GM10266 (cell line): ENCODE data around the gene MUC3A.
"Not testable (repeated sequence)": the region's sequence is repeated elsewhere in the genome, so short reads cannot be mapped to it uniquely, and the experiment has no call there.

ENCODE experiments used
- DNase-seq: peaks from one replicate; pipeline ENCODE4 v3.0.0; 2012; ENCODE audit errors: extremely low spot score
- TF ChIP-seq, protein P1 (sequence below): IDR thresholded peaks from 2 replicates; pipeline ENCODE4 v1.5.1; 2012; ENCODE audit warnings: mild to moderate bottlenecking, low read depth; ENCODE audit not compliant: control insufficient read depth, insufficient read depth; ENCODE audit errors: missing control alignments

The MUC3A gene

GRCh38 chr7:100914208-100914878, 35.0 kb upstream of the MUC3A start:
- no peak for DNase-seq
- TF ChIP-seq, protein P1, sequence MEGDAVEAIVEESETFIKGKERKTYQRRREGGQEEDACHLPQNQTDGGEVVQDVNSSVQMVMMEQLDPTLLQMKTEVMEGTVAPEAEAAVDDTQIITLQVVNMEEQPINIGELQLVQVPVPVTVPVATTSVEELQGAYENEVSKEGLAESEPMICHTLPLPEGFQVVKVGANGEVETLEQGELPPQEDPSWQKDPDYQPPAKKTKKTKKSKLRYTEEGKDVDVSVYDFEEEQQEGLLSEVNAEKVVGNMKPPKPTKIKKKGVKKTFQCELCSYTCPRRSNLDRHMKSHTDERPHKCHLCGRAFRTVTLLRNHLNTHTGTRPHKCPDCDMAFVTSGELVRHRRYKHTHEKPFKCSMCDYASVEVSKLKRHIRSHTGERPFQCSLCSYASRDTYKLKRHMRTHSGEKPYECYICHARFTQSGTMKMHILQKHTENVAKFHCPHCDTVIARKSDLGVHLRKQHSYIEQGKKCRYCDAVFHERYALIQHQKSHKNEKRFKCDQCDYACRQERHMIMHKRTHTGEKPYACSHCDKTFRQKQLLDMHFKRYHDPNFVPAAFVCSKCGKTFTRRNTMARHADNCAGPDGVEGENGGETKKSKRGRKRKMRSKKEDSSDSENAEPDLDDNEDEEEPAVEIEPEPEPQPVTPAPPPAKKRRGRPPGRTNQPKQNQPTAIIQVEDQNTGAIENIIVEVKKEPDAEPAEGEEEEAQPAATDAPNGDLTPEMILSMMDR: no peak

DNA sequence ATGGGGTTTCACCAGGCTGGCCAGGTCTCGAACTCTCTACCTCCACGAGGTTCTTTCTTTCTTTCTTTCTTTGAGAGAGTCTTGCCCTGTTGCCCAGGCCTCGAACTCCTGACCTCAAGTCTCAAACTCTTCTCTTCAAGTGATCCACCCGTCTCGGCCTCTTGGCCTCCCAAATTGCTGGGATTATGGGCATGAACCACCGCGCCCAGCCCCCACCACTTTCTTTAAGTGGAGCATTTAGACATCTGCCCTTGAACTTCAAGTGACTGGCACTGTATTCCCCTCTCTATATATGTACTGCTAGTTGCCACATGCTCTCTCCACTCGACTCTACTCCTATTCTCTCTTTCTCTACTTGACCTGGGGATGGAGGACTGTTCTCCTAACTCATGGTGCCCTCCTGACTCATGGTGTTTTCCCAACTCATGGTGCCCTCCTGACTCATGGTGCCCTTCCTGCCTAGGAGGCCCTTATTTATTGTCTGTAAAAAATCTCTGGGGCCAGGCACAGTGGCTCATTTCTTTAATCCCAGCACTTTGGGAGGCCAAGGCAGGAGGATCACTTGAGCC, 34.4 kb upstream of the MUC3A start:
- TF ChIP-seq, protein P1: no peak
- DNase-seq: no peak

GRCh38 chr7:100919335-100919734, 30.0 kb upstream of the MUC3A start:
- DNase-seq: not testable (repeated sequence)

GRCh38 chr7:100919779-100920437, 29.4 kb upstream of the MUC3A start:
- not testable (repeated sequence) for DNase-seq

GRCh38 chr7:100921039-100921438, 28.3 kb upstream of the MUC3A start:
- TF ChIP-seq, protein P1: no peak
- DNase-seq: no peak

DNA sequence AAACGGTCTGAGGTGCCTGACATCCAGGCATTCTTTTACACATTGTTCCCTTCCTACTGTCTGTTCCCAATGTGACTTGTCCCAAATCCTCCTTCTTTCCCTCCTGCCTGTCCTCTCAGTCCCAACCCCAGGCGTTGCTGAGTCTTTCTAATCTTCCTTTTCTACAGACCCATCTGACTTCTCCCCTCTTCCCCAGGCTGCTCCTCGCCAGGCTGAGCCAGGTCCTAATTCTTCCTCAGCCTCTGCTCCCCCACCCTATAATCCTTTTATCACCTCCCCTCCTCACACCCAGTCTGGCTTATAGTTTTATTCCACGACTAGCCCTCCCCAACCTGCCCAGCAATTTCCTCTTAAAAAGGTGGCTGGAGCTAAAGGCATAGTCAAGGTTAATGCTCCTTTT, 25.7 kb upstream of the MUC3A start:
- not testable (repeated sequence) for DNase-seq

DNA sequence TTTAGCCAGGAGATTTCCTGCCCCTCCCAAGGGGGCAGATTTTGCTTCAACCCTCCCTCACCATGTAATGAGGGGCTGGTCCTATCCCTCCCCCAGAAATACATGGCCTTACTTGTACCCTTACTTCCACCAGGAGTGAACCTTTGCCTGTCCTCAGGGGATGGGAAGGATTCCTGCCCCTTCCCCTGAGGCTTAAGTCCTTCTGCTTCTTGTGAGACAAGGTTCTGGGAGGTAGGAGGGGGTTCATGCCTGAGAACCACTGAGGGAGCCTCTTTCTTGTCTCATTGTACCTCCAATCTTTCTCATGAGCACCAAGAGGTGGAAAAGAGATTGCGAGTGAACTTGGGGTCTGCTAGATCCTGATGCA, 19.5 kb upstream of the MUC3A start:
- TF ChIP-seq, protein P1: no peak
- no peak for DNase-seq

- DNase-seq: no peak
- TF ChIP-seq, protein P1: no peak
Observed at GRCh38 chr7:100933734-100934133, 15.6 kb upstream of the MUC3A start.

- DNase-seq: not testable (repeated sequence)
Observed at GRCh38 chr7:100935381-100935780, 14.0 kb upstream of the MUC3A start.

DNA sequence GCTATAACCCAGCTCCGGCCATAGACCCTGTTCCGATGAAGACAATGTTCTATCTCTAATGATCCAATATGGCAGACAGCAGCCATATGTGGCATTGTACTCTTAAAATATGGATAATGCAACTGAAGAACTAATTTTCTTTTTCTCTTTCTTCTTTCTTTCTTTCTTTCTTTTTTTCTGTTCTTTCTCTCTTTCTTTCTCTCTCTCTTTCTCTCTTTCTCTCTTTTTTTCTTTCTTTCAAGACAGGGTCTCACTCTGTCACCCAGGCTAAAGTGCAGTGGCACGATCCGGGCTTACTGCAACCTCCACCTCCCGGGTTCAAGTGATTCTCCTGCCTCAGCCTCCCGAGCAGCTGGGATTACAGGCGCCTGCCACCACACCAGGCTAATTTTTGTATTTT, 13.2 kb upstream of the MUC3A start:
- not testable (repeated sequence) for DNase-seq
